HL-60 (cell line): ENCODE measurements around the gene GRB7.

ENCODE experiments used
- DNase-seq, 2 experiments: peaks; one replicate each; pipeline ENCODE4 v3.0.0-alpha.2; 2010 to 2020; ENCODE audit warnings: low read depth in 1 of 2, low spot score in 1 of 2
- H3K27ac ChIP-seq: fragments of 250-450 bp; sonication (Bioruptor Pico); replicated peaks from 2 replicates; pipeline ENCODE4 v1.5.1; 2020; ENCODE audit warnings: mild to moderate bottlenecking, moderate library complexity
- H3K27me3 ChIP-seq: fragments of 250-450 bp; sonication (Bioruptor Pico); 2 replicates; pipeline ENCODE4 v1.5.1; 2021; ENCODE audit warnings: mild to moderate bottlenecking, moderate library complexity; ENCODE audit not compliant: insufficient read depth, poor library complexity, severe bottlenecking
- H3K4me3 ChIP-seq: replicated peaks from 2 replicates; pipeline ENCODE4 v1.5.1; 2011; ENCODE audit warnings: mild to moderate bottlenecking, control low read depth, low read length; ENCODE audit not compliant: insufficient read depth
- CTCF ChIP-seq: IDR thresholded peaks from one replicate; pipeline ENCODE4 v1.5.1; 2011; ENCODE audit warnings: low read length, control low read depth, inconsistent platforms; ENCODE audit not compliant: insufficient read depth
- GABPA ChIP-seq: IDR thresholded peaks from 2 replicates; pipeline ENCODE4 v1.6.1; 2012; ENCODE audit warnings: low read depth
- POLR2AphosphoS5 ChIP-seq: IDR thresholded peaks from 2 replicates; pipeline ENCODE4 v1.6.1; 2012; ENCODE audit warnings: low read depth
- REST ChIP-seq: IDR thresholded peaks from 2 replicates; pipeline ENCODE4 v1.6.1; 2012; ENCODE audit warnings: low read depth; ENCODE audit not compliant: insufficient replicate concordance
- SPI1 ChIP-seq: IDR thresholded peaks from 2 replicates; pipeline ENCODE4 v1.6.1; 2012; ENCODE audit warnings: low read depth, mild to moderate bottlenecking, borderline replicate concordance

GRB7 gene

GRCh38 chr17:39701012-39701783, 36.5 kb upstream of the GRB7 start:
- no peak overlapping the region for H3K27ac ChIP-seq
- no peak for DNase-seq

GRCh38 chr17:39701784-39702422, 35.8 kb upstream of the GRB7 start:
- DNase-seq, result no peak
- Histone ChIP-seq H3K27me3 (peaks cover 17% of the 10 kb centered on the region), H3K27ac (no peak overlapping the region), H3K4me3 (no peak overlapping the region)
- no peak for TF ChIP-seq CTCF
- TF ChIP-seq GABPA, result no peak
- no peak for TF ChIP-seq POLR2AphosphoS5
- TF ChIP-seq REST, result no peak
- TF ChIP-seq SPI1, result no peak

More at GRCh38 chr17:39701012-39701783, 36.5 kb upstream of the GRB7 start:
- no peak overlapping the region for H3K4me3 ChIP-seq
- peaks cover 17% of the 10 kb centered on the region for H3K27me3 ChIP-seq
- TF ChIP-seq GABPA (no peak), SPI1 (no peak), CTCF (no peak), POLR2AphosphoS5 (no peak), REST (no peak)

- no peak overlapping the region for H3K27ac ChIP-seq
- DNase-seq, result no peak
- no peak for TF ChIP-seq REST
- TF ChIP-seq CTCF, result no peak
- H3K27me3 ChIP-seq, result peaks cover 17% of the 10 kb centered on the region
- no peak overlapping the region for H3K4me3 ChIP-seq
These were observed 34.5 kb upstream of the GRB7 start for GRCh38 chr17:39702901-39703893.
